Nephron (organoid): Measurements from ENCODE around the gene DCLK1.
A peak's percentile ranks its signal among the peaks of the same experiment; 100 is the strongest.

ENCODE experiments used
- H3K27ac Mint-ChIP-seq, 3 experiments: 2 replicates each; pipeline ENCODE4 v1.8.0; 2020; ENCODE audit warnings: mixed read lengths in 3 of 3, mild to moderate bottlenecking in 2 of 3, moderate library complexity in 1 of 3
- H3K27me3 Mint-ChIP-seq: 2 replicates; pipeline ENCODE4 v1.8.0; 2021; ENCODE audit warnings: low read depth, mild to moderate bottlenecking, moderate library complexity, mixed read lengths
- H3K36me3 Mint-ChIP-seq: 2 replicates; pipeline ENCODE4 v1.8.0; 2020; ENCODE audit warnings: low read depth, mixed read lengths
- H3K4me1 Mint-ChIP-seq: 2 replicates; pipeline ENCODE4 v1.8.0; 2020; ENCODE audit warnings: mixed read lengths
- H3K4me3 Mint-ChIP-seq, 3 experiments: 2 replicates each; pipeline ENCODE4 v1.8.0; 2020; ENCODE audit warnings: mild to moderate bottlenecking in 3 of 3, mixed read lengths in 3 of 3, moderate library complexity in 2 of 3
- H3K9me3 Mint-ChIP-seq: 2 replicates; pipeline ENCODE4 v1.8.0; 2020; ENCODE audit warnings: mixed read lengths
- TF ChIP-seq, protein P1 (sequence below), 3 experiments: fragments of 200-600 bp; sonication (generic); IDR thresholded peaks; one replicate each; pipeline ENCODE4 v1.5.0; 2021; ENCODE audit warnings: antibody characterized with exemption in 3 of 3; ENCODE audit not compliant: unreplicated experiment in 3 of 3

Gene DCLK1

DNA sequence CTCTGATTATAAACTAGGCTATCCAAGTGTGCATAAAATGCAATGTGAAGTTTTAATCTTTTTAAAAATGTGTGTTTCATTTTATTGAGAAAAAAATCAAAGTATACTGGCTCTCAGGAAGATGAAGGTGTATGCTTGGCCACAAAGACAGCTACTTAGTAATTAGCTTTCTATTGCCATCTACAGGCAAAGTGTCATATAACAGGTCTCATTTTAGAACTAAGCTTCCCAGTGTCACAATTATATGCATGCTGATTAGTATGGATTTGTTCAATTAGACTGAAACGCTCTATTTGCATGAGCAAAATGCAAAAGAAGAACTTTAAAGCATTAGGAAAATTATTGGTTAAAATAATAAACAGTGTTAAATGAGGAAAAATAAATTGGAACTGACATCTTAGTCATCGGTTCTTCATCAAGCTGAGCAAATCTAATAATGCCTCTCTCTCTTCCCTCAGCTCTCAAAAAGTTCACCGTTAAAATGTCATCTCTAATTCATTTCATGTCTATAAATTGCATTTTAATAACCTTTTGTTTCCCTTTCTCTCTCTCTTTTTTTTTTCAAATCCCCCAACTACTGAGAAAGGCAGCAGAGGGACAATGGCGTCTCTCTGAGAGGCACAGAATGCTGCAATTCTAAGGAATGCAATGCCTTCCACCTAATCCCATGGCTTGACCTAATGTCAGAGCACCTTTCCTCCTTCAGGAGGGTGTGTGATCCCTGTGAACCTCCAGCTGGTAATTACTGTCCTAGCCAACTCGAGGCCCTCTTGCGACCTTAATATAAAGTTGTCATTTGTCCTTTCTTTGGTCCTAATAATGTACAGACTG lies 341.6 kb downstream of the DCLK1 start:
- H3K4me3 Mint-ChIP-seq, result no peak overlapping the region
- H3K4me1 Mint-ChIP-seq, result peaks cover 53% of the 10 kb centered on the region
- no peaks in the 10 kb centered on the region for H3K36me3 Mint-ChIP-seq
- no peaks in the 10 kb centered on the region for H3K27me3 Mint-ChIP-seq
- peak overlapping the region in 1 of 3 experiments; percentile 30 for H3K27ac Mint-ChIP-seq
- TF ChIP-seq, protein P1, sequence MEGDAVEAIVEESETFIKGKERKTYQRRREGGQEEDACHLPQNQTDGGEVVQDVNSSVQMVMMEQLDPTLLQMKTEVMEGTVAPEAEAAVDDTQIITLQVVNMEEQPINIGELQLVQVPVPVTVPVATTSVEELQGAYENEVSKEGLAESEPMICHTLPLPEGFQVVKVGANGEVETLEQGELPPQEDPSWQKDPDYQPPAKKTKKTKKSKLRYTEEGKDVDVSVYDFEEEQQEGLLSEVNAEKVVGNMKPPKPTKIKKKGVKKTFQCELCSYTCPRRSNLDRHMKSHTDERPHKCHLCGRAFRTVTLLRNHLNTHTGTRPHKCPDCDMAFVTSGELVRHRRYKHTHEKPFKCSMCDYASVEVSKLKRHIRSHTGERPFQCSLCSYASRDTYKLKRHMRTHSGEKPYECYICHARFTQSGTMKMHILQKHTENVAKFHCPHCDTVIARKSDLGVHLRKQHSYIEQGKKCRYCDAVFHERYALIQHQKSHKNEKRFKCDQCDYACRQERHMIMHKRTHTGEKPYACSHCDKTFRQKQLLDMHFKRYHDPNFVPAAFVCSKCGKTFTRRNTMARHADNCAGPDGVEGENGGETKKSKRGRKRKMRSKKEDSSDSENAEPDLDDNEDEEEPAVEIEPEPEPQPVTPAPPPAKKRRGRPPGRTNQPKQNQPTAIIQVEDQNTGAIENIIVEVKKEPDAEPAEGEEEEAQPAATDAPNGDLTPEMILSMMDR (IDR thresholded peaks at IDR 0.05; ENCODE audit: unreplicated experiment in 3 of 3), result peak; percentile 62 to 70 (median 63)
- no peaks in the 10 kb centered on the region for H3K9me3 Mint-ChIP-seq

DNA sequence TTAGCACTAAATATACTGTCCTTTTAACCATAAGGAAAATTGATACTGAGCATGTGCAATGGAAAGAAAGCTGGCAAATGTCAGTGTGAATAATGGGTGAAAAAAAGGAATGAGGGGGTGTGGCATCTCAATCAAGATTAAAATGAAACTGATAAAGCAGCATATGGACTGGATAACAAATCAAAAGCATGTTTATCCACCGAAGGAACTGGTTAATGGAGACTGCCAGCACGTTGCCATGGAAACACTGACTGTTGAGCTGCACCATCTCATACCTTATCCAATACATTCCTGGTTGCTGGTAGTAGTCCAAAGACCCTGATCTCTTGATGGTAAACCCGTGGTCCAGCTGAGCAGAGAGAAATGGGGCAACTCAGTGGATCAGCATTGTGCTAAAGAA lies 343.2 kb downstream of the DCLK1 start:
- H3K4me3 Mint-ChIP-seq, result no peak overlapping the region
- H3K36me3 Mint-ChIP-seq, result no peaks in the 10 kb centered on the region
- H3K9me3 Mint-ChIP-seq, result no peaks in the 10 kb centered on the region
- no peak overlapping the region for H3K27ac Mint-ChIP-seq
- peaks cover 42% of the 10 kb centered on the region for H3K4me1 Mint-ChIP-seq
- no peaks in the 10 kb centered on the region for H3K27me3 Mint-ChIP-seq
- TF ChIP-seq, protein P1 (IDR thresholded peaks at IDR 0.05; ENCODE audit: unreplicated experiment in 3 of 3), result no peak

- no peak overlapping the region for H3K4me3 Mint-ChIP-seq
- H3K36me3 Mint-ChIP-seq, result no peaks in the 10 kb centered on the region
- H3K4me1 Mint-ChIP-seq, result peaks cover 42% of the 10 kb centered on the region
- H3K27ac Mint-ChIP-seq, result peak overlapping the region in 1 of 3 experiments; percentile 25
- H3K9me3 Mint-ChIP-seq, result no peaks in the 10 kb centered on the region
- no peaks in the 10 kb centered on the region for H3K27me3 Mint-ChIP-seq
- TF ChIP-seq, protein P1 (IDR thresholded peaks at IDR 0.05; ENCODE audit: unreplicated experiment in 3 of 3), result no peak
Measured at GRCh38 chr13:35785576-35786303, 345.4 kb downstream of the DCLK1 start.

- Mint-ChIP-seq H3K9me3 (no peaks in the 10 kb centered on the region), H3K27me3 (no peaks in the 10 kb centered on the region), H3K27ac (peak overlapping the region in 2 of 3 experiments; percentile 25 to 47)
Measured at GRCh38 chr13:35784286-35784951, 346.8 kb downstream of the DCLK1 start.

GRCh38 chr13:35782793-35783192 lies 348.4 kb downstream of the DCLK1 start:
- H3K4me3 Mint-ChIP-seq, result no peak overlapping the region
- H3K36me3 Mint-ChIP-seq, result no peaks in the 10 kb centered on the region
- H3K9me3 Mint-ChIP-seq, result no peaks in the 10 kb centered on the region
- no peak overlapping the region for H3K27ac Mint-ChIP-seq
- peaks cover 34% of the 10 kb centered on the region for H3K4me1 Mint-ChIP-seq
- TF ChIP-seq, protein P1 (IDR thresholded peaks at IDR 0.05; ENCODE audit: unreplicated experiment in 3 of 3), result no peak
- H3K27me3 Mint-ChIP-seq, result no peaks in the 10 kb centered on the region

More at GRCh38 chr13:35784286-35784951, 346.8 kb downstream of the DCLK1 start:
- TF ChIP-seq, protein P1 (IDR thresholded peaks at IDR 0.05; ENCODE audit: unreplicated experiment in 3 of 3), result no peak
- Mint-ChIP-seq H3K4me1 (peaks cover 38% of the 10 kb centered on the region), H3K4me3 (no peak overlapping the region), H3K36me3 (no peaks in the 10 kb centered on the region)
